ENCODE results near the gene SRPX2. TPM values are rescaled to one million over a fixed set of nuclear protein-coding genes. Genes with fewer than 3 reads are reported as not detected.

Gene SRPX2
- total and polyA plus RNA-seq, 9 donors: 2.3 to 29.0 (median 9.5) TPM

DNA sequence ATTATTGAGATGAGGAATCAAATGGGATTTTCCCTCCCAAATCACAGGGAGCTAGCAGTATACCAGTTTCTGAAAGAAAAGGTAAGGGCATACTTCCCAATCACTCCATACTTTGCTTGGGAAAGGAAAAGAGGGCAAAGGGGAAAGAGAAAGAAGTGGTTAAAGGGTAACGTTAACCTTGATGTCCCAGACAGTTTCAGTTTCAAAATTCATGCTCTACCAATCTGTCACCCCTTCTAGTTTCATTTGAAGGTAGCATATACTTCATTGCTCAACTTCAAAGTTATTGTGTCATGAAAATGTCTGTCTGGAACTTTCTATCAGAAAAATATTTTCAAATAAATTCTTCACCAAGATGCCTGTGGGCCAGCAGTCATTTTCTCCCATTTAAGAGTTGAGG lies 43.2 kb upstream of the SRPX2 start:
- Histone ChIP-seq H3K4me1 (ENCODE audit: insufficient read depth) (no peaks in the 10 kb centered on the region), H3K36me3 (no peaks in the 10 kb centered on the region), H3K4me3 (no peak overlapping the region), H3K27me3 (no peaks in the 10 kb centered on the region), H3K27ac (no peak overlapping the region), H3K9me3 (no peaks in the 10 kb centered on the region)
- intact Hi-C loops (cut with DNase I): no loop called here
- WGBS, 3 donors: 36 to 55% (median 55%) methylated on average over 1 of the region's 1 CpG
- DNase-seq: no peak
- TF ChIP-seq, protein P1, sequence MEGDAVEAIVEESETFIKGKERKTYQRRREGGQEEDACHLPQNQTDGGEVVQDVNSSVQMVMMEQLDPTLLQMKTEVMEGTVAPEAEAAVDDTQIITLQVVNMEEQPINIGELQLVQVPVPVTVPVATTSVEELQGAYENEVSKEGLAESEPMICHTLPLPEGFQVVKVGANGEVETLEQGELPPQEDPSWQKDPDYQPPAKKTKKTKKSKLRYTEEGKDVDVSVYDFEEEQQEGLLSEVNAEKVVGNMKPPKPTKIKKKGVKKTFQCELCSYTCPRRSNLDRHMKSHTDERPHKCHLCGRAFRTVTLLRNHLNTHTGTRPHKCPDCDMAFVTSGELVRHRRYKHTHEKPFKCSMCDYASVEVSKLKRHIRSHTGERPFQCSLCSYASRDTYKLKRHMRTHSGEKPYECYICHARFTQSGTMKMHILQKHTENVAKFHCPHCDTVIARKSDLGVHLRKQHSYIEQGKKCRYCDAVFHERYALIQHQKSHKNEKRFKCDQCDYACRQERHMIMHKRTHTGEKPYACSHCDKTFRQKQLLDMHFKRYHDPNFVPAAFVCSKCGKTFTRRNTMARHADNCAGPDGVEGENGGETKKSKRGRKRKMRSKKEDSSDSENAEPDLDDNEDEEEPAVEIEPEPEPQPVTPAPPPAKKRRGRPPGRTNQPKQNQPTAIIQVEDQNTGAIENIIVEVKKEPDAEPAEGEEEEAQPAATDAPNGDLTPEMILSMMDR (IDR thresholded peaks at IDR 0.05): no peak
- TF ChIP-seq POLR2A (IDR thresholded peaks at IDR 0.05) (no peak), EP300 (IDR thresholded peaks at IDR 0.05) (no peak)

DNA sequence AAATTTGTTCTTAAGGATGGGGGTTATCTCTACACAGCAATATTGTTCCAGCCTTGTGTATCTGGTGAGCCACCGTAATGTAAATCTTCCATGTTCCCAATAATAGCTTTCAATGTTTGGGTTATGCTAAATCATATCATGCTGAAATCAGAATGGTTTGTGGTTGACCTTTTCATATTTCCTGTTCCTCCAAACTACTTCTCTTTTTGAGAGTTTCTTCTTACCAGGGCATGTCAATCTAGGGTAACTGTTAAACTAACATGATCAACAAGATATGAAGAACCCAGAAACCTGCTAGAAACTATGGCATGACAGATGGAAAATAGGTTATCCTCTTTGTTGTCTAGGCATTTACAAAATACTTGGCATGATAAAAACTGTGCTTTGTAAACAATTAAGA lies 37.2 kb upstream of the SRPX2 start:
- 85 to 88% (median 87%) methylated on average over 1 of the region's 1 CpG for WGBS, 3 donors
- no peak for TF ChIP-seq EP300 (IDR thresholded peaks at IDR 0.05)
- TF ChIP-seq, protein P1 (IDR thresholded peaks at IDR 0.05): no peak
- no peak for TF ChIP-seq POLR2A (IDR thresholded peaks at IDR 0.05)
- no peak overlapping the region for H3K27ac ChIP-seq
- no peak overlapping the region for H3K4me3 ChIP-seq
- no peaks in the 10 kb centered on the region for H3K4me1 ChIP-seq (ENCODE audit: insufficient read depth)
- no peaks in the 10 kb centered on the region for H3K9me3 ChIP-seq
- H3K36me3 ChIP-seq: no peaks in the 10 kb centered on the region
- intact Hi-C loops (cut with DNase I): loop anchor here in 1 of 4 donors (5.0 kb wide), 1 partner anchor 94 kb away; no protein-coding TSS in a partner anchor
- no peak for DNase-seq
- no peaks in the 10 kb centered on the region for H3K27me3 ChIP-seq

DNA sequence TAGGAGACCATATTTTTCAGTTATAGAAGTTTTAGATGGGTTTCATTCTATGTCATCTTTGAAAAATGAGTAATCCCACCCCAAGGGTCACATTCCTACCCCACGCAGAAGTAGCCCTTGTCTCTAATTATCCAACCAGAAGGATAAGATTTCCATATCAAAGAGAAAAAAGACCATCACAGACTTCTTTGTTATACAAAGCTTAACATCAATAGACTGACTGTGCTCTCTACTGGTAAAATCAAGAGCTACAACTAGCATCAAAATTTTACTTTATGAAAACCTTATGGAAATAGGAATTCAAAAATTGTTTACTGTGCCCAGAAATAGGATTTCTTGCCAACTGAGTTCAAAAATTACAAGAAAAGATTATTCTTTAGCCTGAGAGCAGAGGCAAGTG lies 34.4 kb upstream of the SRPX2 start:
- Histone ChIP-seq H3K27ac (no peak overlapping the region), H3K36me3 (no peaks in the 10 kb centered on the region), H3K4me1 (ENCODE audit: insufficient read depth) (no peaks in the 10 kb centered on the region), H3K4me3 (no peak overlapping the region), H3K9me3 (no peaks in the 10 kb centered on the region), H3K27me3 (no peaks in the 10 kb centered on the region)
- no peak for TF ChIP-seq POLR2A (IDR thresholded peaks at IDR 0.05)
- TF ChIP-seq, protein P1 (IDR thresholded peaks at IDR 0.05): peak in 1 of 3 donors; percentile 21
- 3 to 12% (median 10%) methylated on average over 1 of the region's 1 CpG for WGBS, 3 donors
- no peak for DNase-seq
- intact Hi-C loops (cut with DNase I): loop anchor here in 1 of 4 donors (5.0 kb wide), 1 partner anchor 97 kb away; no protein-coding TSS in a partner anchor

DNA sequence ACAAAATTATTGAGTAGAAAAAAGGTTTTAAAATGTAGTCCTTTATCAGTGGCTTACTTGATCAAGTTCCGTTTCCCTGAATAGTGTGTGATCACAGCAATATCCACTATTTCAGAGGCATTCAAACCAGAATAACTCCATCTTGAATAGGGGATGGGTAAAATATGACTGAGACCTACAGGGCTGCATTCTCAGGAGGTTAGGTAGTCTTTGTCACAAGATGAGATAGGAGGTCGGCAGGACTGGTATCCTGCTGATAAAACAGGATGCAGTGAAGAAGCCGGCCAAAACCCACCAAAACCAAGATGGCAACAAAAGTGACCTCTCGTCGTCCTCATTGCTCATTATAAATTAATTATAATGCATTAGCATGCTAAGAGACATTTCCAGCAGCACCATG lies 32.0 kb upstream of the SRPX2 start:
- Histone ChIP-seq H3K36me3 (no peaks in the 10 kb centered on the region), H3K9me3 (no peaks in the 10 kb centered on the region), H3K27ac (no peak overlapping the region), H3K4me3 (no peak overlapping the region), H3K27me3 (no peaks in the 10 kb centered on the region), H3K4me1 (ENCODE audit: insufficient read depth) (no peaks in the 10 kb centered on the region)
- intact Hi-C loops (cut with DNase I): loop anchor here in 1 of 4 donors (5.0 kb wide), 1 partner anchor 100 kb away; no protein-coding TSS in a partner anchor
- DNase-seq: no peak
- TF ChIP-seq, protein P1 (IDR thresholded peaks at IDR 0.05): no peak
- TF ChIP-seq EP300 (IDR thresholded peaks at IDR 0.05) (no peak), POLR2A (IDR thresholded peaks at IDR 0.05) (no peak)
- 77 to 85% (median 78%) methylated on average over 5 of the region's 5 CpGs for WGBS, 3 donors
